T follicular helper cell (primary cell): Measurements from ENCODE around the gene HECW1.
"Not testable (repeated sequence)": the region's sequence is repeated elsewhere in the genome, so short reads cannot be mapped to it uniquely, and the experiment has no call there.

Experiments used
- DNase-seq: peaks from one replicate; pipeline ENCODE4 v3.0.0-alpha.2; 2020; ENCODE audit warnings: low read depth

Gene HECW1

DNA sequence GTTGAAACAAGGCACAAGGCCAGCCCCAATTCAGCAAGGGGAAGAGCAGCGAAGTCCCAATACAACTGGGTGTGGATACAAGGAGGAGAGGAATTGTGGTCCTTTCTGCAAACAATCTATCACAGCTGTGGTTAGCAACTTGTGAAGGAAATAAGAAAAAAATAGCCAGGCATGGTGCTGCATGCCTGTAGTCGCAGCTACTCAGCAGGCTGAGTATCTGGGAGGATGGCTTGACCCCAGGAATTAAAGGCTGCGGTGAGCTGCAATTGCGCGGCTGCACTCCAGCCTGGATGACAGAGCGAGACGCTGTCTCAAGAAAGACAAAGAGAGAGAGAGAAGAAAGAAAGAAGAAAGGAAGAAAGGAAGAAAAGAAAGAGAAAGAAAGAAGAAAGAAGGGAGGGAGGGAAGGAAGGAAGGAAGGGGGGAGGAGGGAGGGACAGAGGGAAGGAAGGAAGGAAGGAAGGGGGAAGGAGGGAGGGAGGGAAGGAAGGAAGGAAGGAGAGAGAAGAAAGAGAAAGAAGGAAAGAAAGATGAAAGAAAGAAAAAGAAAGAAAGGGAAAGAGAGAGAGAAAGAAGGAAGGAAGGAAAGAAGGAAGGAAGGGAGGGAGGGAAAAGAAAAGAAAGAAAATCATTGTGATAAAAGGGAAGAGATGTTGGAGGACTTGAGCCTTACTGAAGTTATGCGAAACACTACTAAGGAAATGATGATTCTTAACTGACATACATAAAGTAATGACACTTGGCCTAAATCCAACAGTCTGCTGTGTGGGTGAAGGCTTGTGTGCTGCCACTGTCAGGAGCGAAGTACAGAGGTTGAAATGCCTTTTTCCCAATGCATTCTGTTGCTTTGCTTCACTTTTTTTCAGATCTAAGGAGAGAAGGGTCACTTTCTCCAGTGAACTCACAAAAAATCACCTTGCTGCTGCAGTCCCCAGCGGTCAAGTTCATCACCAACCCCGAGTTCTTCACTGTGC is 353.4 kb downstream of the HECW1 start:
- no peak for DNase-seq

DNA sequence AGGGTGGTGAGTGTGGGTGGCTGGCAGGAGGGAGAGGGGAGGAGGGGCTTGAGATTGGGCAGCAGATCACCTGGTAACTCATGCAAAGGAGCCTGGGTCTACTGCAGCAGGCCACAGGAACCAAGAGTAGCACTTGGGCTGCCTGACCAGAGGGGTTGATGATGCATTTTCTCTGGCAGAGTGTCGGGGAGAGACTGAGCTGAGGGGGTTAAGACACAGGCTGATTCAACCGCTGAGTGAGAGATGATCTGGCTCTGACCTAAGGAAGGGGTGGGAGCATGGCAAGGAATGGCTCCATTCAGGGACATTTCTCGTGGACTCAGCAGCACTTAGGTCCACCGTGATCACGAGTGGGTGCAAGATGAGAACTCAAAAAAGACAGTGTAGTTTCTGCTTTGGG is 355.0 kb downstream of the HECW1 start:
- DNase-seq: no peak

DNA sequence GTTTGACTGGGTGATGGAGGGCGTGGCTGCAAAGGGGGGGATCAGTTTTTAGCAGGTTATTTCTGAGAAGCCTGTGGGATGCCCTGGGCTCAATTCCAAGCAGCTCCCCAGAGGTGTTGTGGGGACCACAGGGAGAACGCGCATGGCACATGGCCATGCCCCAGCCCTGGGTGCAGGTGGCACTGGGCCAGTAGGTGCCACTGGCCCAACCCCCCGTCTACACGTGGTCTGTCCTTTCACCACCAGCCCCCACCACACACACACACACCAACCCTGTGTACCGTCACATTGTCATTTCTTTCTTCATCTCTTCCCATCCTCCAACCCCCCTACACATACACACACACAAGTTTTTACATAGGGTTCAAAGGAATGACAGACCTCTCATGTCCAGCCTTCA is 355.4 kb downstream of the HECW1 start:
- no peak for DNase-seq

DNA sequence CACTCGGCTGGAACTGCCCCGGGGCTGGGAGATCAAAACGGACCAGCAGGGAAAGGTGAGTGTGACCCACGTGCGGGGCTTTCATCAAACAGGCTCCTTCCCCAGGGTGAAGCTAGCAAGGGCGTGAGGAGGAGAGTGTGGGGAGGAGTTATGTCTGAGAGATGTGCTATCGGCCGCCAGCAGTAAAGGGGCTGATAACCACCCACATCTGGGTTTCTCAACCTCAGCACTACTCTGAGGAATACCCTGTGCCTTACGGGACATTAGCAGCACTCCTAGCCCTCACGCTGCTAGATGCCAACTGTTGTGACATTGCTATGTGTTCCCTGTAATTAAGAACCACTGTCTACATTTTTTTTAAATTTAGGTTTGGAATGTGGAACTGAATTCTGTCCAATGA is 356.6 kb downstream of the HECW1 start:
- DNase-seq: no peak

DNA sequence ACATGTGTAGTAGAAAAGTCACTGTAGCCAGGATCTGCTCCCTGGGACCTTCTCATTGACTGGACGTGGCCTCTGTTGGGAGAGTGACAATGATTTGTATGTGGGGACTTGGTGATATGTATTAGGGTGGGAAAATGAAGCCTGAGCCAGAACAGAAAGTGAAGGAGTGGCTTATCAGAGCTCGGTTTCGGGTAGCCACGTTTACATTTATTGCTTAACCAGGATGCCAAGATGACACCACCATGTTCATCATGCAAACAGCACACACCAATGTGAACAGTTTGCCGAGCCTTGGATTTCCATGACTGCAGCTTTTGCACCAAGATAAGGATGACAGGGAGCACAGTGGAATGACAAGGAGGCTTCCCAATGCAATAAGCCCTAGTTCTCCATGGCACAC is 357.7 kb downstream of the HECW1 start:
- DNase-seq: no peak

DNA sequence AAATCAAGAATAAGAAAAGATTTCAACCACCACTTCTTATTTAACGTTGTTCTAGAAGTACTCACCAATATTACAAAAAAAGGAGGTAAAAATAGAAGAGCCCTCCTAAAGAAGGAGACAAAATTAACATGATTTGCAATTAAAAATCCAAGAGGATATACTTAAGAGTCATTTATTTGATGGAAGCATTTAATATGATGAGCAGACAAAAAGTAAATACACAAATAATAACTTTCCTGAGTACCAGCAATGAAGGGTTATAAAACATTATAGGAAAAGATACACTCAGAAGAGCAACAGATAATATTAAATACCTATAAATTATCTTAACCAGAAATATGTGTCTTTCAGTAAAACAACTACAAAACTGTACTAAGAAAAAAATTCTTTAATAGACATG is 363.5 kb downstream of the HECW1 start:
- DNase-seq: no peak

DNA sequence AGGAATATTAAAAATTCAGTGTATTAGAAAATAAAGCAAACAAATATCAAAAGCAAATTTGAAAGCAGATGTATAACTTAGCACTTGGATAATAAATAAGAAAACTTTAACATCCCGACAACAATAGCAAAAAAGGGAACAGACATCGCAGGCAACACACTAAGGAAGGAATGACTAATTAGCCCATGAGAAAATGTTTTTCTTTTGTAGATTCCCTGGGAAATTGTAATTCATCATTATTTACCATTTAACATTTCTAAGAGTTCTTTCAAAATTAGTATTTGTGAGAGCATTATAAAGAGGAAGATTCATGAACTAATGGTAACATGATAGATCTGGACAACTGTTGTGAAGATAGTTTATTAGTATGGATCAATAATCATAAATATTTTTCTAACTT is 364.4 kb downstream of the HECW1 start:
- DNase-seq: no peak

DNA sequence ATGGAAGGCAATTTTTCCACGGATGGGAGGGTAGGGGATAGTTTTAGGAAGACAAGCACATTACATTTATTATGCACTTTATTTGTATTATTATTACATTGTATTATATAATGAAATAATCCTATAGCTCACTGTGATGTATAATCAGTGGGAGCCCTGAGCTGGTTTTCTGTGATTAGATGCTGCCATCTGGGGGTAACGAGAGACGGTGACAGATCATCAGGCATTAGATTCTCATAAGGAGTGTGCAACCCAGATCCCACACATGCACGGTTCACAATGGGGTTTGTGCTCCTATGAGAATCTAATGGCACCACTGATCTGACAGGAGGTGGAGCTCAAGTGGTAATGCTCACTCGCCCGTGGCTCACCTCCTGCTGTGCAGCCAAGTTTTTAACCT is 366.6 kb downstream of the HECW1 start:
- no peak for DNase-seq

DNA sequence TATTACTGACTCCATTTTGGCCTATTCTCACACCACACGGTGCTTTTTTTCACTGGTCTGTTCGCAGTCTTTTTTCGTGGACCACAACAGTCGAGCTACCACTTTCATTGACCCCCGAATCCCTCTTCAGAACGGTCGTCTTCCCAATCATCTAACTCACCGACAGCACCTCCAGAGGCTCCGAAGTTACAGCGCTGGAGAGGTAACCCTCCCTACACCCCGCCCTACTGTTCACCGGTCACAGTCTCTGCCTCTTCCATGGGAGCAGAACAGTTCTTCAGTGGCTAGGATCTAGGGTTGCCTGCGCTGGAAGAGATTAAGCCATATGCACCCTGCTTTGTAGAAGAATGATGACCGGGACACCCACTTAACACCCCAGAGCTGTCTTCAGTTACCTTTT is 367.1 kb downstream of the HECW1 start:
- no peak for DNase-seq

DNA sequence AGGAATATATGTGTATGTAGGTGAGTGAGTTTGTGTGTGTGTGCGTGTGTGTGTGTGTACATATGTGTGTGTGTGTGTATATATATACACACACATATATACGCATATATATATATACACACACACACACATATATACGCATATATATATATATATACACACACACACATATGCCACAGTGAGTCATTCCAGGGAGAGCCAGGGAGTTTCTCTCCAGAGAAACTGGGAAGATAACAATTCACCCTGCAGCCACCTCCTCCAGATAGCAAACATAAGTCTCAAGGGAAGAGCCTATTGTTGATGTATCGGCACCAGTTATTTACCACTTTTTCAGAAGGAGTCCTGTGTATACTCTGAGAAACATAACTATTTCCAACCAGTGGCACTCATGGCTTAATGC is 368.1 kb downstream of the HECW1 start:
- no peak for DNase-seq

DNA sequence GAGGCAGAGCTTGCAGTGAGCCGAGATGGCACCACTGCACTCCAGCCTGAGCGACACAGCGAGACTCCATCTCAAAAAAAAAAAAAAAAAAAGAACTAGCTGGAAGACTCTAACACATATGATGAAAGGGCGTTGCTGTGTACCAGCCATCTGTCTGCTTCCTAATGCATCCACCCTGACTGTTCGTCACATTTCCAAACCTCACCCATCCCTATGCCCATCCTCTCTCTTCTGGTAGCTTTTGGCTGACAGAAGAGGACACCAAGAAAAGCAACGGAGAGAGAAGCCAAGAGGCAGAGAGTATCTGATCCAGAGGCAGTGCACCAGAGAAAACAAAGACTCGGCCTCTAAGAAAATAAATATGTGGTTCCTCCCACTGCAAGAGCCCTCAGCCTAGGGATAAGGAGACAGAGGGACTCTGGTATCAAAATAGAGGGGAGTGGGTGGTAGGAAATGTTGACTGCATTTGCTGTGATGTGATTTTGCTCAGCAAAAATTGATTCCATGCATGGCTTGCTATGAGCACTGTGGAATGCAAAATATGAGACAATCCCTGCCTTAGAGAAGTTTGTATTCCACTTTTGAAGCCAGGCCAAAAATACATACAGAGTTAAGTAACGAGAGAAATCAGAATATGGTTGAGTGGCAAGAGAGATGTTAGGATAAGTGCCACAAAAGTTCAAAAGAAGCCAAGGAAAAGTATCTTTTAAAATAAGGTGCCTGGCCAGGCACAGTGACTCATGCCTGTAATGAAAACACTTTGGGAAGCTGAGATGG is 369.6 kb downstream of the HECW1 start:
- DNase-seq: no peak

DNA sequence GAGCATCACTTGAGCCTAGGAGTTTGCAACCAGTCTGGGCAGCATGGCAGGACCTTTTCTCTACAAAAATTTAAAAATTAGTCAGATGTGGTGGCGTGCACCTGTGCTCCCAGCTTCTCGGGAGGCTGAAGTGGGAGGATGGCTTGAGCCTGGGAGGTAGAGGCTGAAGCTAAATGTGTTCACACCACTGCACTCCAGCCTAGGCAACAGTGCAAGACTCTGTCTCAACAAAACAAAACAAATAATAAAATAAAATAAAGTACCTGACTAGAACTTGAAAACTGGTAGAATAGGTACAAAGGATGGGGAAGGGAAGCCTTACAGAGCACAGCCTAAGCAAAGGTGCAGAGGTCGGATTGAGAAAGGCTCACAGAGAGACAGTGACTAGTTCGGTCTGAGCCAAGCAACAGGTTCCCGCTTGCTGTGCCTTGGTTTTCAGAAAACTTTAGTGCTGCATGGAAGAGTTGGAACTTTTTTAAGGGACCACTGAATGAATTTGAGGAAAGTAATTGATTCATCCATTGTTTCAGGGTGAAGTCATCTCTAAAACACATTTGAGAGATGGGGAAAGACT is 370.3 kb downstream of the HECW1 start:
- no peak for DNase-seq

DNA sequence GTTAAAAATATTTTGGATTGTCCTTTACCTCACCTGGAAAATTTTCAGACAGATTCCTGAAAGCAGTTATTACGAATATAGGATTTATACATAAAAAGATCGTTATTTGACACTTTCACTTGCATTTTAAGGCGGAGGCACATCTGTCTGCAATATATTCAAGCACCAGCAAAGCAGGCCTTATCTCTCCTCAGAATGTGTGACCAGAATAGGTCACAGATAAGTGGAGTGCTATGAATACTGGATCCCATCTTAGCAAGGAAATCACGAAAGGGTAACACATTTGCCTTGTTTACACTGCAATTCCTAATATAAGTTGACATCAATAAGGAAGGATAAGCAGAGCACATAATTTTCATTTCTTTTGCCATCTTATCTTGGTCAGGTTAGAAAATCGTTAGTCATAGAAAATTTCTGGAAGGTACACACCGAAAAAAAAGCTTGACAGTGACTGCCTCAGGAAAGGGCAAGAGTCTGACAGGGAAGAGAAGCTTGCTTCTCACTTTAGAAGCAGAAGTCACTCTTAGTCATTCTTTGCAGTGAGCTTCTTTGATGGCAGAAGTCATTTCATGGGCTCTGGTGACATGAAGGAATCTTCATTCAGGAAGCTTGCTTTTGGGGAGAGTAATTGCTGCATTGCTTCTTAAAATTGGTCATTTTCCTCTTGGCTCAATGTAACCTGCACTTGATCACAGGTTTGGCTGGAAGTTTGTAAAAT is 372.4 kb downstream of the HECW1 start:
- DNase-seq: no peak

DNA sequence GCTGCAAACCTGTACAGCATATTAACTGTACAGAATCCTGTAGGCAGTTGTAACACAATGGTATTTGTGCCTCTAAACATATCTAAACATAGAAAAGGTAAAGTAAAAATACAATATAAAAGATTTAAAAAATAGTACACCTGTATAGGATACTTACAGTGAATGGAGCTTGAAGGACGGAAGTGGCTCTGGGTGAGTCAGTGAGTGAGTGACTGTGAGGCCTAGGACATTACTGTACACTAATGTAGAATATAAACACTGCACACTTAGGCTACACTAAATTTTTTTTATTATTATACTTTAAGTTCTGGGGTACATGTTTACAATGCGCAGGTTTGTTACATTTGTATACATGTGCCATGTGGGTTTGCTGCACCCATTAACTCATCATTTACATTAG is 373.1 kb downstream of the HECW1 start:
- no peak for DNase-seq

DNA sequence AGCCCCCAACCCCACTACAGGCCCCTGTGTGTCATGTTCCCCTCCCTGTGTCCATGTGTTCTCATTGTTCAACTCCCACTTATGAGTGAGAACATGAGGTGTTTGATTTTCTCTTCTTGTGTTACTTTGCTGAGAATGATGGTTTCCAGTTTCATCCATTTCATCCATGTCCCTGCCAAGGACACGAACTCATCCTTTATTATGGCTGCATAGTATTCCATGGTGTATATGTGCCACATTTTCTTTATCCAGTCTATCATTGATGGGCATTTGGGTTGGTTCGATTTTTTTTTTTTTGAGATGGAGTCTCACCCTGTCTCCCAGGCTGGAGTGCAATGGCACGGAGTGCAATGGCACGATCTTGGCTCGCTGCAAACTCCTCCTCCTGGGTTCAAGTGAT is 373.6 kb downstream of the HECW1 start:
- not testable (repeated sequence) for DNase-seq

DNA sequence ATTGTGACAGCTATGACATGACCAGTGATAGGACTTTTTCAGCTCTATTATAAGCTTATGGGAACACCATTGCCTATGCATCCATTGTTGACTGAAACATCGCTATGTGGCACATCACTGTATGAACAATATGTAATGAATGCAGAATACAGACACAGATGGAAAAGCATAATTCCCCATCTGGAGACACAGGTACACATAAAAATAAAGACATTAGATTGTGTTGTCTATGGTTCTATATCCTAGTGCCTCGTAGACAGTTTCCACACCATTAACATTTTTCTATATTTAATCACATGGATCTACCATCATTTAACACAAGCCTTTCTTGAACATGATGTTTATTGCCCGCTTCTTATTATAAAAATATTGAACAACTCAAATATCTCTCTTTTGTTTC is 374.2 kb downstream of the HECW1 start:
- DNase-seq: no peak

DNA sequence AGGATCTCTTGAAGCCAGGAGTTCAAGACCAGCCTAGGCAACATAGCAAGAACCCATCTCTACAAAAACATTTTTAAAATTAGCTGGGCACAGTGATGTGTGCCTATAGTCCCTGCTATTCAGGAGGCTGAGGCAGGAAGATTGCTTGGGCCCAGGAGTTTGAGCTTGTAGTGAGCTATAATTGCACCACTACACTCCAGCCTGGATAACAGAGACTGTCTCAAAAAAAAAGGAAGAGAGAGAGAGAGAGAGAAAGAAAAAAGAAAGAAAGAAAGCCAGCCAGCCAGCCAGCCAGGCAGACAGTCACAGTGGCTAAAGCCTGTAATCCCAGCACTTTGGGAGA is 375.3 kb downstream of the HECW1 start:
- no peak for DNase-seq

DNA sequence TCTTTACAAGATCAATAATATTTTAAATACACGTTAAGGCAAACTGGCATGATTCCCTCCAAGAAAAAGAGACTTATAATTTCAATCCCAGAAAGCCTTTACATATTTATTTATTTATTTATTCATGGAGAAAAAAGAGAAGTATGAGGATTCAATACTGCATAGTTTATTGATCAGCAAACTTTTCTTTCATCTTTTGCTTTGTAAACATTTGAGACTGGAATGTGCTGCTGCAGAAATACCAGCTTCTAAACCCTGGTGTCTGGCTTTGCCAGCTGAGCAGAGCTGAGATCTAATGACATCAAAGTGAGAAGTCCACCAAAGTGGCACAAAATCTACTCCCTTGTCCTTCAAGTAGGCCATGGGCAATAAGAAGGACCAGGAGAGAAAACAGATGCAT is 376.8 kb downstream of the HECW1 start:
- no peak for DNase-seq

DNA sequence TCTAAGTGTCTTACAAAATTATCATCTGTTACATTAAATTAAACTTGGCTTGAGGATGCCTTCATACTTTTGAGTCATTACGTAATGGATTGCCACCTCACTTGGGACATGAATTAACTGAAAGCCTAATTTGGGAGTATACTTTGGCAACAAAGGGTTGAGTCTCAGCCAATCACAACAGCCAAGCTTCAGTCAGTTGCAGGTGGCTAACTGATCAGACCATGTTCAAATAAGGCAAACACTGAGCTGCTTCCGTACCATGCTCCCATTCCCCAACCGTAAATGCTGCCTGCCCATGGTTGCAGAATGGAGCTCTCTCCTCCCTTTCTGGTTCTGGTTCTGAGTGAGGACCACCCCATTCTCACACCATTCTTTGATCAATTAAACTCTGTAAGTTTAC is 377.6 kb downstream of the HECW1 start:
- DNase-seq: no peak

DNA sequence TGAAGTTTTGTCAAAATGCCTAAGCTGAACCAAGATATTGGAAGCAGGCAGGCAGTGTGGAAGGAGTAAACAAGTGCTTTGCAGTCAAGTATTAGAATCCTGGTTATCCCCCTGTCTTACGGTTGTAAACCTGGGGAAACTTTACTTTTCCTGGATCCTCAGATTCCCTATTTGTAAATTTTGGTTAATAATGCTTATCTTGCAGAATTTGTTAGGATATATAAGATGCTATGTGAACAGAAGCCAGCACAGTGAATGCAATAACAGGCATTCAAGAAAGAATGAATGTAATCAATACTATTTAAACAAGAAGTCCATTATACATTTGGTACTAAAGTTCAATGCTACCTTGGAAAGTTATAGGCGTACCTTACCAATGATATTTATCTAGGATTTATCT is 378.7 kb downstream of the HECW1 start:
- no peak for DNase-seq

DNA sequence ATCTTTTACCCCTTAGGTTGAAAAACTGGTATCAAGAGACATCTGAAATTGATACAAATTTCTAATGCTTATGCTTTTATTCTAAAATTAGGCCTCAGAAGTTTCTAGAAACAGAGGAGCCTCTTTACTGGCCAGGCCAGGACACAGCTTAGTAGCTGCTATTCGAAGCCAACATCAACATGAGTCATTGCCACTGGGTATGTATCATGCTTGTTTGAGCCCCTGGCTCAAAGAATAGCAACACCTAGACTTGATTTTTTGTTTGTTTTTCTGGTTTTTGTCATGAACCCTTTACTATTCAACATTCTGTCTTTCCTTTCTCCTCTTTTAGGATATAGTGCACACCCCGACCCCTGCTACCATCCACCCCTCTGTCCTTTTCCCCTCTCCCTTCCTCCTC is 379.5 kb downstream of the HECW1 start:
- no peak for DNase-seq

DNA sequence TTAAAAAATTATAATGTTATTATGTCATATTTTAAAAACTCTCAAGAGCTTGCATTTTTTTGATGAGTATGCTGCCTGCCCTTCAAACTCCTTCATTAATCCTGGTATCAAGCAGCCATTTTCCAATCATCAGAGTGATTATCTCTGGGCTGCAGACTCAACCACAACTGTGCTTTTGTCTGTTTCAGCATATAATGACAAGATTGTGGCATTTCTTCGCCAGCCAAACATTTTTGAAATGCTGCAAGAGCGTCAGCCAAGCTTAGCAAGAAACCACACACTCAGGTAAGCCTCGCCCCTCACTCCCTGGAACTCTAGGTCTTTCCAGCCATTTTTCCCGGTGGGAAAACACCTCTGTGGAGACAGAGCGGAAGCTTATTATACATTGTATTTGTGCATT is 380.4 kb downstream of the HECW1 start:
- no peak for DNase-seq
